COLO829 (cell line): Measurements from ENCODE around the gene NUDT14.

Experiments
- DNase-seq: peaks from one replicate; pipeline ENCODE4 v3.0.0; 2012; ENCODE audit warnings: low spot score

Gene NUDT14

GRCh38 chr14:105146181-105146975, 34.7 kb downstream of the NUDT14 start:
- no peak for DNase-seq

GRCh38 chr14:105145381-105146180, 35.5 kb downstream of the NUDT14 start:
- DNase-seq: no peak

- DNase-seq: no peak
Measured at GRCh38 chr14:105144666-105145380, 36.3 kb downstream of the NUDT14 start.

- DNase-seq: no peak
Measured at GRCh38 chr14:105144026-105144665, 37.0 kb downstream of the NUDT14 start.

GRCh38 chr14:105143451-105144025, 37.6 kb downstream of the NUDT14 start:
- no peak for DNase-seq

- no peak for DNase-seq
Measured at GRCh38 chr14:105142651-105143450, 38.3 kb downstream of the NUDT14 start.

GRCh38 chr14:105141486-105142281, 39.4 kb downstream of the NUDT14 start:
- DNase-seq: no peak

- no peak for DNase-seq
Measured at GRCh38 chr14:105141026-105141425, 40.1 kb downstream of the NUDT14 start.

GRCh38 chr14:105140581-105140980, 40.5 kb downstream of the NUDT14 start:
- DNase-seq: no peak

GRCh38 chr14:105139831-105140239, 41.3 kb downstream of the NUDT14 start:
- DNase-seq: no peak

- DNase-seq: no peak
Measured at GRCh38 chr14:105139212-105139825, 41.8 kb downstream of the NUDT14 start.

GRCh38 chr14:105138551-105139111, 42.5 kb downstream of the NUDT14 start:
- no peak for DNase-seq

- DNase-seq: no peak
Measured at GRCh38 chr14:105138021-105138541, 43.0 kb downstream of the NUDT14 start.

GRCh38 chr14:105137481-105138020, 43.6 kb downstream of the NUDT14 start:
- DNase-seq: no peak

GRCh38 chr14:105136401-105137322, 44.5 kb downstream of the NUDT14 start:
- no peak for DNase-seq

GRCh38 chr14:105135700-105136395, 45.3 kb downstream of the NUDT14 start:
- no peak for DNase-seq
